GM19351 (cell line): Measurements from ENCODE around the gene PHLDA2.

ENCODE experiments used
- ATAC-seq: cut with Tn5 transposase; IDR thresholded peaks from one replicate; pipeline ENCODE4 v1.9.1; 2021; ENCODE audit warnings: mild to moderate bottlenecking, moderate library complexity; ENCODE audit not compliant: unreplicated experiment

PHLDA2 gene

GRCh38 chr11:2928605-2929530 is at the start of gene PHLDA2:
Gene PHLDA2, minus strand, starts transcription at chr11:2929420. Its CDS starts 56 bp downstream, at chr11:2929364.
- ATAC-seq = no peak

- no peak for ATAC-seq
Measured at GRCh38 chr11:2977113-2977512, 47.9 kb upstream of the PHLDA2 start.

- ATAC-seq = no peak
Measured at GRCh38 chr11:2976294-2977063, 47.3 kb upstream of the PHLDA2 start.

- no peak for ATAC-seq
Measured at GRCh38 chr11:2975594-2975993, 46.4 kb upstream of the PHLDA2 start.

GRCh38 chr11:2974272-2974671 is 45.1 kb upstream of the PHLDA2 start:
- ATAC-seq = no peak

- no peak for ATAC-seq
Measured at GRCh38 chr11:2968341-2968900, 39.2 kb upstream of the PHLDA2 start.

- no peak for ATAC-seq
Measured at GRCh38 chr11:2964782-2965181, 35.6 kb upstream of the PHLDA2 start.

- no peak for ATAC-seq
Measured at GRCh38 chr11:2963761-2964160, 34.5 kb upstream of the PHLDA2 start.

GRCh38 chr11:2963112-2963754 is 34.0 kb upstream of the PHLDA2 start:
- ATAC-seq = no peak

GRCh38 chr11:2961080-2961479 is 31.9 kb upstream of the PHLDA2 start:
- ATAC-seq = no peak

GRCh38 chr11:2960139-2960538 is 30.9 kb upstream of the PHLDA2 start:
- ATAC-seq = no peak

- ATAC-seq = no peak
Measured at GRCh38 chr11:2958251-2958650, 29.0 kb upstream of the PHLDA2 start.

- ATAC-seq = no peak
Measured at GRCh38 chr11:2955906-2956476, 26.8 kb upstream of the PHLDA2 start.

GRCh38 chr11:2954263-2954662 is 25.0 kb upstream of the PHLDA2 start:
- no peak for ATAC-seq

- ATAC-seq = no peak
Measured at GRCh38 chr11:2952290-2952689, 23.1 kb upstream of the PHLDA2 start.

GRCh38 chr11:2951231-2952110 is 22.3 kb upstream of the PHLDA2 start:
- no peak for ATAC-seq

GRCh38 chr11:2950825-2951224 is 21.6 kb upstream of the PHLDA2 start:
- no peak for ATAC-seq

GRCh38 chr11:2949920-2950319 is 20.7 kb upstream of the PHLDA2 start:
- ATAC-seq = no peak

GRCh38 chr11:2947744-2948143 is 18.5 kb upstream of the PHLDA2 start:
- ATAC-seq = no peak

- ATAC-seq = no peak
Measured at GRCh38 chr11:2945757-2946287, 16.6 kb upstream of the PHLDA2 start.
